ENCODE data around the gene CDA.
"Not testable (repeated sequence)": the region's sequence is repeated elsewhere in the genome, so short reads cannot be mapped to it uniquely, and the experiment has no call there.

CDA gene

DNA sequence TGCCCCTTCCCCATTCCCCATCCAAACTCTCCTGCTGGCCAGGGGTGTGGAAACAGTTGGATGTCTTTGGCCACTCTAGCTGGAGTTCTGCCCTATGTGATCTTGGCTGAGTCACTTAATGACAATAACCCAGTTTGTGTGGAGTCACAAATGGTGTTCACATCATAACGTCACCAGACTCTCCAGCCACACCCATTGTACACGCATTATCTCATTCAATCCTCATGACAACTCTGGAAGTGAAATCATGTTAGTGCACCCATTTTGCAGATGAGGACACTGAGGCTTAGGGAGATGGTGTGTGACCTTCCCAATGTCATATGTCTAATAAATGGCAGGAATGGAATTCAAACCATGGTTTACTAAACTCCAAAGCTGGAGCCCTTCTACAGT lies 1.2 kb upstream of the CDA start:
- DNase-seq = no peak

- DNase-seq = no peak
Observed at GRCh38 chr1:20589331-20590278, 708 bp downstream of the CDA start.

GRCh38 chr1:20590306-20590777 lies 1.4 kb downstream of the CDA start:
- no peak for DNase-seq

GRCh38 chr1:20593756-20594155 lies 4.9 kb downstream of the CDA start:
- DNase-seq = no peak

- no peak for DNase-seq
Observed at GRCh38 chr1:20594746-20595145, 5.8 kb downstream of the CDA start.

DNA sequence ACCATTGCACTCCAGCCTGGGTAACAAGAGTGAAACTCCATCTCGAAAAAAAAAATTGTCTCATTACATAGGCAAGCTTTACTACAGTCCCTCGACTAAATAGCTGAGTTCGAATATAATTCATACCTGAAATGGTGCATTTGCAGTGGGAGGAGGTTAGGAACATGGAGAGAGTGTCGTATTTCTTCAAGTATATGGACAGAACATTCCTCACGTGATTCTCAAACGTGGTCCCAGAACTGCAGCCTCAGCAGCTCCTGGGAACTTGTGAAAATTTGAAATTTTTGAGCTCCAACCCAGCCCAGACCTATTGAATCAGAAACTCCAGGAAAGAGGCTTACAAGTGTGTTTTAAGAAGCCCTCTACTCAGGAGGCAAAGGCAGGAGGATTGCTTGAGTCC lies 7.2 kb downstream of the CDA start:
- no peak for DNase-seq

DNA sequence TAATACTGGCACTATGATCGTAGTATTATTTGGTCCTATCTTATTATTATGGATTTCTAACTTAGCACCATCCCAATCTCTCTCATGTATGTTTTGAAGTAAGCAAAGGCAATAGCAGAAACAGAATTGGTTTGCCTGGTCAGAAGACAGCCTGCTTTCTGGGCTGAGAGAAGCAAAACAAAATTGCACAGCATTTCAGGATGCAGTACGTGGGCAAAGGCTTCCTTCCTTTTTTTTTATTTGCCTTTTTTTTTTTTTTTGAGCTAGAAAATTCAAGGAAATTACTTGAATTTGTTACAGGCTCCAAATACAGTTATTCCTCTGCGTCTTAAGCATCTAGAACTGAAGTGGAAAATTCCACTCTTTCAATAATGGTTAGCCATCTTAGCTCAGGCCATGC lies 8.8 kb downstream of the CDA start:
- no peak for DNase-seq

GRCh38 chr1:20600156-20600555 lies 11.3 kb downstream of the CDA start:
- DNase-seq = no peak

- no peak for DNase-seq
Observed at GRCh38 chr1:20601129-20601825, 12.4 kb downstream of the CDA start.

DNA sequence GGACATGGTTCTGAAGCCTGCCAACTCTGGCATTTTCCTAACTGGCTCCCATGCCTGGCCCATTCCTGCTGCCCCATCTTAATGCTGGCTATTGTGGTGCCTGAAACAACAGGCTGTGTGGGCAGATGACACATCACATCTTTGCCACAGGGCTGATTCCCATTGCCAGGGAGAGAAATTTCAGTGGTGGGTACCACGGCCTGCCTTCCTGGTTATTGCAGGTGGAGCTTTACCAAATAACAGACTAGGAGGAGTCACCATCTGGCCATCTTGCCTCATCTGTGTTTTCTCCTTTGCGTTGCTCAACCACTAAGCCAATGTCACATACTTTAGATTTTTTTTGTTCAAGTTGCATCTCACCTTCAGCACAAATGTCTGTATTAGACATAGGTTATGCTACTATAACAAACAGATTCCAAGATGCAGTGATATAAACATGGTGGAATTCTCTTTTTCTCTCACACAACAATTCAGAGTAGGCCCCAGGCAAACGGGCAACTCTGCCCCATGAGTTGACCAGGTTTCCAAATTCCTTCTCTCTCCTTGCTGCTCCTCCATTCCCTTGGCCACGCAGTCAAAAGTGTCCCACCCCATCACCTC lies 14.1 kb downstream of the CDA start:
- no peak for DNase-seq

- DNase-seq = no peak
Observed at GRCh38 chr1:20603504-20604464, 14.9 kb downstream of the CDA start.

DNA sequence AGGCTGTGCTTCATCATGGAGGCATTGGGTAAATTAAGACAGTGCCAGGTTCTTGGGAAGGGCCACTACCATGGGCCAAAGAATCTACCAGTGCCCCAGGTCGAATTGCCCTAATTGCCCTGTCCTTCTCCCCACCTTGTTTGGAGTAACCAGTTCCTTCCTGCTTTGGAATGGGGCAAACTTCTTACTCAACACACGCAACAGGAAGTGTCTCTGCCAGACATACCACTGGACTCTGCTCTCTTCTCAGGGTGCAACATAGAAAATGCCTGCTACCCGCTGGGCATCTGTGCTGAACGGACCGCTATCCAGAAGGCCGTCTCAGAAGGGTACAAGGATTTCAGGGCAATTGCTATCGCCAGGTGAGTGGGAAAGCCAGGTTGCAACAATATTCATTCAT lies 15.8 kb downstream of the CDA start:
- DNase-seq = no peak

DNA sequence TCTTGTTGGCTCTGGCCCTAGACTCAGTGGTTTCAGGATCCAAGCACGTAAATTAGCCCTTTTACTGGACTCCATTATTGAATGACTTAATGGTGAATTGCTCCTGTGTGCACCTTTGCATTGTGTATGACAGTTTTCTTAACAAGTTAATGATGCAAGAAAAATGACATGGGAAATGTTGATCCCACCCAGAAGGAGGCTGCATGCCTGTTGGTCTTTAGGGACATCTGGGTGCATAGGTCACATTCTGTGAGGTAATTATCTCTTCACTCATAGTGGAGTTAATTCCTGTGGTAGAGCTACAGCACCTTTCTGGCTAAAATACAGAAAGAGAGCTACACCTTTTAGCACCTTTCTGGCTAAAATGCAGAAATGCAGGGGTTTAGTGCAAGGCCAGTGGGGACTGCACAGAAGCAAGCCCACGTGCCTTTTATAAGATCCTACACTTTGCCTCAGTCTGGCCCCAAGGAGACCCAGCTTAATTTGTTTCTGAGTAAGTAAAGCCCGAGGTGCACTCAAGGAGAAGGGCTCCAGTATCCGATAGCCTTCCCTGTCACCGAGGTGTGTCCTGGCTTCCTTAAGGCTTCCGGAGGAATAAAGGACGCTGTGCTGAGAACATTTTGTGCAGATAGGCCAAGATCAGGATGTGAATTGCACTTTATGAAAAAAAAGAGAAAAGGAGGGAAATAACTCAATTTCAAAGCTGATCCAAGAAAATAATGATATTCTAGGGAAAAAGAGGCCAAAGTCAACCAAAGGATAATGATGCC lies 18.1 kb downstream of the CDA start:
- not testable (repeated sequence) for DNase-seq

DNA sequence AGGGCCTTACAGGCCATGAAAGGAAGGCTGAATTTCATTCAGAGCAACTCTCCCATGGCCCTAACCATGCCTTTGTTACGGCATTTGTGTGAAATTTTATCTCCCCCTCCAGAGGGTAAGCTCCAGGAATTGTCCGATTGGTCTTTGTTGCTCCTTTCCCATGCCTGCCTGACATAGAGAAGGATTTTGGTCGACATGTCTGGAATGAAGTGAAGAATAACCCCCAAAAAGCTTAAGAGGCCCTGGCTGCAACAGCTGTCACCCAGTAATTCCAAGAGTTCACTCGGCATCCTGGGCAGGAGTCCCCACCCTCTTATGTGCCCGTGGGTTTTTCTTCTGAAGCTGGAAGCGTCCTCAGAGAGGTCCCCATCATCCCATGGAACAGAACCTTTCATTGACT lies 20.6 kb downstream of the CDA start:
- DNase-seq = no peak

GRCh38 chr1:20610970-20611369 lies 22.1 kb downstream of the CDA start:
- DNase-seq = no peak

DNA sequence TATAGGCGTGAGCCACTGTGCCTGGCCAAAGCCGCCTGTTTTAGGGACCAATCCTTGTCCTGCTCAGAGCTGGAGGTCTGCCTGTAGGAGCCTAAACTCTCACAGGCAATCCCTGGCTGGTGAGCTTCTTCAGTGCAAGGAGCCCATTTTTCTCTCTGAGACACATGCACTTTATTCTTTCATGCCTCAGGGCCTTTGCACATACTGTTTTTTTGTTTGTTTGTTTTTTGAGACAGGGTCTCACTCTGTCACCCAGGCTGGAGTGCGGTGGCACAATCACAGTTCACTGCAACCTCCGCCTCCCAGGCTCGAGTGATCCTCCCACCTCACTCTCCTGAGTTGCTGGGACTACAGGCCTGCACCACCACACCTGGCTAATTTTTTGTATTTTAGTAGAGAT lies 22.8 kb downstream of the CDA start:
- DNase-seq = no peak

DNA sequence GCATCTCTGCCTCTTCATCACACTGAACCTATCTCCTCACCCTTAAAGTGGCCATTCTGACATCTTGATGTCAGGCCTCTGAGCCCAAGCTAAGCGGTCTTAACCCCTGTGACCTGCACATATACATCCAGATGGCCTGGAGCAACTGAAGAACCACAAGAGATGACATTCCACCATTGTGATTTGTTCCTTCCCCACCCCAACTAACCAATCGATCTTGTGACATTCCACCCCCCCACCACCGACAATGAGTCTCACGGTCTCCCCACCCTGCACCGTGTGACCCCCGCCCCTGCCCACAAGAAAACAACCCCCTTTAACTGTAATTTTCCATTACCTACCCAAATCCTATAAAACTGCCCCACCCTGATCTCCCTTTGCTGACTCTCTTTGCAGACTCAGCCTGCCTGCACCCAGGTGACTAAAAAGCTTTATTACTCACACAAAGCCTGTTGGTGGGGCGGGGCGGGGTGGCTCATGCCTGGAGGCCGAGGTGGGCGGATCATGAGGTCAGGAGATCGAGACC lies 23.4 kb downstream of the CDA start:
- DNase-seq = no peak

GRCh38 chr1:20614131-20614579 lies 25.3 kb downstream of the CDA start:
- no peak for DNase-seq

DNA sequence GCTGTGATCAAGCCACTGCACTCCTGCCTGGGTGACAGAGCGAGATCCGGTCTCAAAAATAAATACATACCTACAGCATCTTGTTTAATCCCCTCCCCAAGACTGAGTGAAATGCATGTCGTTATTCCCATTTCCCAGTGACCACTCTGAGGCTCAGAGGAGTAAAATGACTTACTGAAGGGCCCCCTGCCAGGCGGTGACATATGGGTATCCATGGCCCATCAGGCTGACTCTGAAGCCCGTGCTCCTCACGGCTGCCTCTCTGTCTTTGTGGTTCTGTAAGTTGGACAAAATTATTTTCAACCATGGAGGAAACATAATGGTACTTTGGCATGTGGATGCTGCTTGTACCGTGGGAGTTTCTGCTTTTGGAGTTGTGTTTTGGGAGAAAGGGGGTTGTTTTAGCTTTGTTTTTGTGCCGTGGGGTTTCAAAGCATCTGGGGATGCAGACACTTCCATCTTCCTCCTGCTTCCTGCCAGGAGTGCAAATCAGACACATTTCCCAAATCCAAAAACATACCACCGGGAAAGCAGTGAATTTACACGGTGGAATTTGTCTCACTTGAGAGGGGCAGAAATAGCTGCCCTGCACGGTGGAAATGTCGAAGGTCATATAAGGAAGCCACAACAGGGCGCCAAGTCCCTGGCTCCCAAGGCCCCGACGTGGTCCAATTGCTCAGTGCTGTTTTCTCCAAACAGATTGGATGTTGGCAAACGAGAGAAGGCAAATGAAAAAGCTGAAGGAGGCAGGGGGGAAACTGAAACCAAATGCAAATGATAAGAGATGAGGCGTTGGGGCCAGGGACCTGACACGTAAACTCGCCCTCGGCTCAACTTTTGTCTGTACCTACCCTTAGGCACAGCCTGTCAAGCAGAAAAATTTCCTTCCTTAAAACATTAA lies 27.3 kb downstream of the CDA start:
- DNase-seq = no peak

DNA sequence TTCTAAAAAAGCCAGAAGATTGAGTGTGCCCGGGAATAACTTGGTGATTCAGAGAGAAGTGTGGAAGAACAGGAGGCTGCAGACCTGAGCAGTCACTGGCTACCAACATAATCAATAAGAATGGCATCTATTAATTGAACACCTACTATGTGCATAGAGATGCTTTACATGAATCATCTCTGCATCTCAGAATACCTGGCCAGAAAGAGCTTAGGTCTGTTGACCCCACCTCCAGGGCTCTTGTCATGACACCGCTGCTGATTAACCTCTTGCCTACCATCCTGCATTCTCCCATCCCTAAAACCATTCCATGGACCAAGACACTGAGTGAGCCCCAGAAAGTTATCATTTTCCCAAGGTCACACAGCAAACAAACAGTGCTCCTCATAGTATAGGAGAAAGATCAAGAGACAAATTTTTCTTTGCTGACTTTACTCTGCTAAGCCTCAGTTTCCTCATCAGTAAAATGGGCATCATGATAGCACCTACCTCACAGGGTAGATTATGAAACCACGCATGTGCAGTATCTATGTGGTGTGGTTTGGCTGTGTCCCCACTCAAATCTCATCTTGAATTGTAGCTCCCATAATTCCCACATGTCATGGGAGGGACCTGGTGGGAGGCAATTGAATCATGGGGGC lies 28.1 kb downstream of the CDA start:
- DNase-seq = no peak
